ENCODE results near the gene COX5A.
"Not testable (repeated sequence)": the region's sequence is repeated elsewhere in the genome, so short reads cannot be mapped to it uniquely, and the experiment has no call there.

The COX5A gene

DNA sequence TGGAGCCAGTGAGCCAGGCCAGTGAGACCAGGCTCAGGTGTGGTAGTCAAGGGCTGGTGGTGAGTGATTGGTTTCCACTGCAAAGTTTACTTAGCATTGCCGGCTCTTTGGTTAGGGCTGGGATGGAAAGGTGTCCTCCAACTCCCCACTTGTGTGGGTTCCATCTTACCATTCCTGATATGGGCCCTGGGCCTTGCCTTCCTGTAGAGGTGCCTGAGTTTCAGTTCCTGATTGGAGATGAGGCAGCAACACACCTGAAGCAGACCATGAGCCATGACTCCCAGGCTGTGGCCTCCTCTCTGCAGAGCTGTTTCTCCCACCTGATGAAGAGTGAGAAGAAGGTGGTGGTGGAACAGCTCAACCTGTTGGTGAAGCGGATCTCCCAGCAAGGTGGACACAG is 44.9 kb downstream of the COX5A start:
- no peak for DNase-seq (ENCODE audit: insufficient read length, low spot score)
- TF ChIP-seq, protein P1, sequence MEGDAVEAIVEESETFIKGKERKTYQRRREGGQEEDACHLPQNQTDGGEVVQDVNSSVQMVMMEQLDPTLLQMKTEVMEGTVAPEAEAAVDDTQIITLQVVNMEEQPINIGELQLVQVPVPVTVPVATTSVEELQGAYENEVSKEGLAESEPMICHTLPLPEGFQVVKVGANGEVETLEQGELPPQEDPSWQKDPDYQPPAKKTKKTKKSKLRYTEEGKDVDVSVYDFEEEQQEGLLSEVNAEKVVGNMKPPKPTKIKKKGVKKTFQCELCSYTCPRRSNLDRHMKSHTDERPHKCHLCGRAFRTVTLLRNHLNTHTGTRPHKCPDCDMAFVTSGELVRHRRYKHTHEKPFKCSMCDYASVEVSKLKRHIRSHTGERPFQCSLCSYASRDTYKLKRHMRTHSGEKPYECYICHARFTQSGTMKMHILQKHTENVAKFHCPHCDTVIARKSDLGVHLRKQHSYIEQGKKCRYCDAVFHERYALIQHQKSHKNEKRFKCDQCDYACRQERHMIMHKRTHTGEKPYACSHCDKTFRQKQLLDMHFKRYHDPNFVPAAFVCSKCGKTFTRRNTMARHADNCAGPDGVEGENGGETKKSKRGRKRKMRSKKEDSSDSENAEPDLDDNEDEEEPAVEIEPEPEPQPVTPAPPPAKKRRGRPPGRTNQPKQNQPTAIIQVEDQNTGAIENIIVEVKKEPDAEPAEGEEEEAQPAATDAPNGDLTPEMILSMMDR (IDR thresholded peaks at IDR 0.05; ENCODE audit: insufficient read depth, missing control alignments): no peak
- FAIRE-seq: no peak

GRCh38 chr15:74892313-74892712 is 45.6 kb downstream of the COX5A start:
- TF ChIP-seq, protein P1 (IDR thresholded peaks at IDR 0.05; ENCODE audit: insufficient read depth, missing control alignments): no peak
- no peak for FAIRE-seq
- no peak for DNase-seq (ENCODE audit: insufficient read length, low spot score)

DNA sequence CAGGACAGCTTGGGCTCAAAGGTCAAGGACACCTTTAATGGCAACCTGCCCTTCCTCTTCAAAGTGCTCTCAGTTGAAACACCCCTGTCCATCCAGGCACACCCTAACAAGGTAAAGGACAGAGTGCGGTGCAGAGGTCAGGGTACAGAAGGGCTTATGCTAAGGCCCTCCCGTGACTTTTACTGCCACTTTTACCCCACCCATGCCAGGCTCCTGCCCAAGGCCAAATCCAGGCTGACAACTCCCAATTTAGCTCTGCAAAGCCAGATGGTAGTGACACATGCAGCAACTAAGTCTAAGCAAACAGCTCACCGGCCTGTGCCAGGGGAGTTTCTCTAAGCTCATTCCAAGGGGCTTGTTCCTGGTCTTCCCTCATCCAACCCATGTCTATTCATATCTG is 46.4 kb downstream of the COX5A start:
- TF ChIP-seq, protein P1 (IDR thresholded peaks at IDR 0.05; ENCODE audit: insufficient read depth, missing control alignments): no peak
- FAIRE-seq (no peak), DNase-seq (ENCODE audit: insufficient read length, low spot score) (no peak)

DNA sequence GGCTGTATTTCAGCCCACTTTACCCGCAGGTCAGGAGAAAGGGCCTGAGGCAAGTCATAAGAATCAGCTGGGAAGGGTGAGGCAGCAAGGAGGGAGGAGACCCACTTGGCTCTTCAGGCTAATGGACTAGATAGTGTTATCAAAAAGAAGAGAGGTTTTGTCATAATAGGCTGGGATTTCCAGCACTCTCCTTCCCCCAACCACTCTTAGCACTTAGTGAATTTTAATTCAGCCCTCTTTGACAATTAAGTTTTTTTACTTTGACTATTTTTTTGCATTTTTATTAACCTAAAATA is 47.3 kb downstream of the COX5A start:
- TF ChIP-seq, protein P1 (IDR thresholded peaks at IDR 0.05; ENCODE audit: insufficient read depth, missing control alignments): no peak
- no peak for DNase-seq (ENCODE audit: insufficient read length, low spot score)
- FAIRE-seq: no peak

- FAIRE-seq: no peak
- peak; percentile 98 for DNase-seq (ENCODE audit: insufficient read length, low spot score)
- TF ChIP-seq, protein P1 (IDR thresholded peaks at IDR 0.05; ENCODE audit: insufficient read depth, missing control alignments): no peak
Observed at GRCh38 chr15:74889883-74890664, 47.8 kb downstream of the COX5A start, which contains the start of gene MPI. Gene MPI (plus strand): TSS chr15:74890042. CDS start chr15:74890074, 32 bp downstream.

GRCh38 chr15:74889390-74889882 is 48.4 kb downstream of the COX5A start:
- FAIRE-seq (no peak), DNase-seq (ENCODE audit: insufficient read length, low spot score) (no peak)
- TF ChIP-seq, protein P1 (IDR thresholded peaks at IDR 0.05; ENCODE audit: insufficient read depth, missing control alignments): no peak

- FAIRE-seq (no peak), DNase-seq (ENCODE audit: insufficient read length, low spot score) (no peak)
- TF ChIP-seq, protein P1 (IDR thresholded peaks at IDR 0.05; ENCODE audit: insufficient read depth, missing control alignments): no peak
Observed at GRCh38 chr15:74888716-74889115, 49.2 kb downstream of the COX5A start.

DNA sequence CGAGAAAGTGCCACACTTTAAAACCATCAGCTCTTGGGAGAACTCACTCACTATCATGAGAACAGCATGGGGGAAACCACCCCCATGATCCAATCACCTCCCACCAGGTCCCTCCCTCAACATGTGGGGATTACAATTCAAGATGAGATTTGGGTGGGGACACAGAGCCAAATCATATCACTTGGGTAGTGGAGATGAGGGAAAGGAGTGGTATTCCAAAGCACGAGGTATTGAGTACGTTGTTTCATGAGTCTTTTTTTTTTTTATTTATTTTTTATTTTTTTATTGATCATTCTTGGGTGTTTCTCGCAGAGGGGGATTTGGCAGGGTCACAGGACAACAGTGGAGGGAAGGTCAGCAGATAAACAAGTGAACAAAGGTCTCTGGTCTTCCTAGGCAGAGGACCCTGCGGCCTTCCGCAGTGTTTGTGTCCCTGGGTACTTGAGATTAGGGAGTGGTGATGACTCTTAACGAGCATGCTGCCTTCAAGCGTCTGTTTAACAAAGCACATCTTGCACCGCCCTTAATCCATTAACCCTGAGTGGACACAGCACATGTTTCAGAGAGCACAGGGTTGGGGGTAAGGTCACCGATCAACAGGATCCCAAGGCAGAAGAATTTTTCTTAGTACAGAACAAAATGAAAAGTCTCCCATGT is 50.2 kb downstream of the COX5A start:
- not testable (repeated sequence) for DNase-seq (ENCODE audit: insufficient read length, low spot score); FAIRE-seq

All from D721Med (cell line).